ENCODE results near the gene SERPINB7.

The SERPINB7 gene

DNA sequence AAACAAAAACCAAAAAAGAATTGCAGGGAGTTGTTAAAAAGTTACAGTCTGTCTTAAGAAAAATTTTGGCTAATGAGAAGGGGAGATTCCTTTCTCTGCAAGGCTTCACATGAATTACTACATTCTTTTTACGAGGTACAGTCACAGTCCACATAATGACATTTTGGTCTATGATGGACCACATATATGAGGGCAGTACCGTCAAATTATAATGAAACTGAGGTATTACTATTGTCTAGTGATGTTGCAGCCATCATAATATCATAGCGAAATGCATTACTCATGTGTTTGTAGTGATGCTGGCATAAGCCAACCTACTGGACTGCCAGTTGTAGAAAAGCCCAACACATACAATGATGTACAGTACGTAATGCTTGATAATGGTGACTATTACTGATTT is 12.5 kb downstream of the SERPINB7 start:
- no peak for DNase-seq (ENCODE audit: low read depth, low spot score)

- DNase-seq (ENCODE audit: low read depth, low spot score): peak; percentile 1
Measured at GRCh38 chr18:63788447-63789096, 13.4 kb downstream of the SERPINB7 start.

GRCh38 chr18:63789327-63789726 is 14.1 kb downstream of the SERPINB7 start:
- no peak for DNase-seq (ENCODE audit: low read depth, low spot score)

GRCh38 chr18:63795606-63796005 is 20.4 kb downstream of the SERPINB7 start:
- no peak for DNase-seq (ENCODE audit: low read depth, low spot score)

DNA sequence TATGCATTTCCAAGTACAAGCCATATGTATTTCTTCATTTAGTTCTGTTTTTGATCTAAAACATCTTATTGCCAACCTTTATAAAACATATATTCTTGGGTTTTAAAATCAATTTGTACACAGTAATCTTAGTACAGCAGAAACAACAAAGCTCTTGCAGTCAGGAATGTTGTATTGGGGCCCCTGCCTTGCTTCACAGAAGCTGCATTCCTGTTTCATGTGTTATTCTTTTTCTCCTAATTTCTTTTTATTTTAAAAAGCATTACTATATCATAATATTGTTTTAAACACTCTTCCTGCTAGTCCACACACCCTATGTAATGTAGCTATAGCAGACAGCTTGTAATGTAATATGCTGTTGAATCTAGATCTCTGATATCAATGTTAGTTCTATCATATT is 24.0 kb downstream of the SERPINB7 start:
- DNase-seq (ENCODE audit: low read depth, low spot score): no peak

DNA sequence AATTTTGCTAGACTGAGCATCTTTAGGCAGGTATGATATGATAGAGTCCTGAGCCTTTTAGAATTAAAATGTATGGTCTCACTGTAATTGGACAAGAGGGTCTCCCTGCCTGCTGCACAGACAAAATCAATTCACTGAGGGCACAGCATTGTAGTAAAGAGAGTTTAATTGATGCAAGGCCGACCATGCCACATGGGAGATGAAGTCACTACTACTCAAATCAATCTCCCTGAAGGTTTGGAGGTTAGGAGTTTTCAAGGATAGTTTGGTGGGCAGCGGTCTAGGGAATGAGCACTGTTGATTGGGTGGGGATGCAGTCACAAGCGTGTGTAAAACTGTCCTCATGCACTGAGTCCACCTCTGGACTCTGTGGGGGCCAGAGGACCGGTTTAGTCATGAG is 26.1 kb downstream of the SERPINB7 start:
- DNase-seq (ENCODE audit: low read depth, low spot score): no peak

DNA sequence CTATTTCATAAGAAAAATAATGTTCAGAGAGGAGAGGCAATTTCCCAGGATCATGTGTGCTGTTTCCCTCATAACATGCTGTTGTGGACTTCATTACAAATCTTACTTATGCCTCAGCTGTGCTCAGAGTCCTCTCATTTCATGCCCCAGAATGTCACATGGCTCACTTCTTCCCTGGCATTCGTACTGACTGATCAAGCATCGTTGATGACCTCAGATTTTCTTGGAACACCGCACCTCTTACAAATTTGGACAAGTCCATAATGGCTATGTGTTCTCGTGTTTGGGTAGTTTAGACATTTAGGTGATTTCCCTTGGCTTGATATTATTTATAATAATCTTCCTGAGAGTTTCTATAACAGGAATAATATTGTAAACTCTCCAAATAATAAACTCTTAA is 32.9 kb downstream of the SERPINB7 start:
- DNase-seq (ENCODE audit: low read depth, low spot score): no peak

GRCh38 chr18:63817441-63818051 is 42.3 kb downstream of the SERPINB7 start:
- DNase-seq (ENCODE audit: low read depth, low spot score): no peak

GRCh38 chr18:63818212-63818611 is 43.0 kb downstream of the SERPINB7 start:
- no peak for DNase-seq (ENCODE audit: low read depth, low spot score)

DNA sequence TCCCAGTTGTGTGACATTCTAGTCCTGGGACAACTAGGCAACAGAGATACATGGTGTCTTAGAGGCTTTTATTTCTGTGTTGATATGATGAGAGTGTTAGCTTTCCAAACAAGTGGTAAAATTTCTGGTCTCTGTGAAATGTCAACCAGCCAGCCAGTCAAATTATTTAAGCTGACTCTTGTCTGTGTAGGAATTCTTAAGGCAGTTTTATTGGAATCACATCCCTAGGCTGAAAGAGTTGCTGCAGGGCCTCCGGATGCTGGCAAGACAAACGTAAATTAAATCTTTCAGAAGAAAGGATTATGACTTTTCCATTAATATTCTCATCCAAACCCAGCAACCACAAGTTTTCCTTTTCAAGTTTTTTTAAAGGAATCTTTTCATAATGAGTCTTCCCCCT is 44.6 kb downstream of the SERPINB7 start:
- no peak for DNase-seq (ENCODE audit: low read depth, low spot score)

GRCh38 chr18:63820694-63821093 is 45.5 kb downstream of the SERPINB7 start:
- no peak for DNase-seq (ENCODE audit: low read depth, low spot score)

DNA sequence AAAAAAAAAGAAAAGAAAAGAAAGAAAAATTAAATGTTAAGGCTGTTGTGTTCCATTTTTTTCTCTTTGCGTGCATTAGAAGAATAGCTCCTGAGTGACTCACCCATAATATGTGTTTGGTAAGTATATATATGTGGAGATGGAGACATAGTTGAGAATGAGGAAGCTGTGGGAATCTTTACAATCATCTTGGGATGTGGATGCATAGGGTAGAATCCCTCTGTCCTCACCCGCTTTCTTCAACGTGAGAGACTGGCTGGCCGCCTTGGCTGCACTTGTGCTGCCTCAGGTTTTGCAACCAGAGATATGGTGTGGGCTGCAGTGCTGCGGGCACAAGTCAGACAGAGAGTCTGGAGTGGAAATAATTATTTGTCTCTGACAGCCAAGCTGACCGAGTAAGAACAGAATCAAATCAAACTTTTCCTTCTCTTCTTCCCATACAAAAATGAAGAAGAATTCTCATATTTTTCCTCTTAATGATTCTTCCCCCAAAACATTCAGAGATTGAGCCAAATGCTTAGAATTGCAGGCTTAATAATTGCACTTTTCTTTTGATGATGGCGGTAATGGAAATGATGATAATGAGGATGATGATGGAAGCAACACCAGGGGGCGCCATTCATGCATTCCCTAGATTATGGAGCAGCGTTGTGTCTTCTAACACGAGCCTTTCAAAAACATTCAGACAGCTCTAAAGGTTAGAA is 48.5 kb downstream of the SERPINB7 start:
- DNase-seq (ENCODE audit: low read depth, low spot score): no peak

DNA sequence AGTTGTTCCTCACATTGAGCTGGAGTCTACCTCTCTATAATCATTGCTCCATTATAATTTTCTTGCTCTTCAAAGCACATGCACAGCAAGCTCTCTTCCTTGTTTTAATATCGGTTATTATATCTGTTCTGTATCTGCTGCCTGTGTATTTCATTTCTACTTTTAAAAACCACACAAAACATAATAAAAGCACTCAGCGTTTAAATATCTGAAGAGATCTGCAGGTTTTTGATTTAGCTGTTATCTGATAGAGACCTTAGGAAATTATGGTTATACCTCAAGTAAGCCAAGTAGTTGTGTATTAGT is 49.0 kb downstream of the SERPINB7 start:
- no peak for DNase-seq (ENCODE audit: low read depth, low spot score)

GRCh38 chr18:63828120-63828519 is 52.9 kb downstream of the SERPINB7 start:
- no peak for DNase-seq (ENCODE audit: low read depth, low spot score)

- no peak for DNase-seq (ENCODE audit: low read depth, low spot score)
Measured at GRCh38 chr18:63828656-63829055, 53.4 kb downstream of the SERPINB7 start.

DNA sequence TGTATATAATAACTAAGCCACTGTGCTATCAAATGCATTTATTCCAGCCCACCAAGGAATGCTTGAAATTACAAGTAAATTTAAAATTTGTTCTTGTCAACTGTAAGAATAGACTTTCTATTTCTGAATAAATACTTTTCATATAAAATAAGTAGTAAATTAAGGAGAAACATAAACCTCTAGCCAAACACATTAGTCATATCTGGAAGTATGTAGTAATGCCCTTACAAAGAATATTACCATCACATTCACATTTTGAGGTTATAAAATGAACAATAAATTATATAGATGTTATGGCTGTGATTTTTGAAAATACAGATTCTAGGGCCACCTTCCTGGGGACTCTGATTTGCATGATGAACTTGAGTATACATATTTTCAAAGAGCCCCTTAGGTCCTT is 54.7 kb downstream of the SERPINB7 start:
- DNase-seq (ENCODE audit: low read depth, low spot score): no peak

- no peak for DNase-seq (ENCODE audit: low read depth, low spot score)
Measured at GRCh38 chr18:63831080-63831788, 56.0 kb downstream of the SERPINB7 start.

- no peak for DNase-seq (ENCODE audit: low read depth, low spot score)
Measured at GRCh38 chr18:63832470-63832869, 57.3 kb downstream of the SERPINB7 start.

DNA sequence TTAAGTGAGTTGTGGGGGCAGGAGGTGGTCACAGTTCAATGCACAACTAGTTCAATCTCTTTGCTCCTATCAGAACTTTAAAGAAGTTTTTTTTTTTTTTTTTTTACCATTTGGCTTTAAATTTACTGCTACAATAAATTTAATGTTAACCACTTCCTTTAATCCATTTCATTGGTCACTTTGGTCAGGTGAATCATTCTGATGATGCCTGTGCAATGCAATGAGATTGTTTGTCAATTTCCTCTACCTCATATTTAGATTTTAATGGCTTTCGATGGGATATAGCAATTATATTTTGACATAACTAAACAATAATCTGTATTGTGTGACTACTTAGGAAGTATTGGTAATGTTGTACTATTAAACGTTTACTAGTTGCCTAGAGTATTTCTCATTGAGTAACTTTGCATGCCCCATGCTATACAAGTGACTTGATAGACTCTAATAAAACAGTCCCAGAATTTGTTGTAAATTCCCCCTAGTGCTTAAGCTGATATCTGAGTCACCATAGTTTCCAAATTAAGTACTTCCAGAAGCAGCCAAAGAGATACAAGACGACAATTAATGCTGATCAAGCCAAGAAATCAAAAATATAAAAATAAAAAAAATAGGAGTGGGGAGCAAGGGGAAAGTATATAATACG is 59.4 kb downstream of the SERPINB7 start:
- DNase-seq (ENCODE audit: low read depth, low spot score): no peak

DNA sequence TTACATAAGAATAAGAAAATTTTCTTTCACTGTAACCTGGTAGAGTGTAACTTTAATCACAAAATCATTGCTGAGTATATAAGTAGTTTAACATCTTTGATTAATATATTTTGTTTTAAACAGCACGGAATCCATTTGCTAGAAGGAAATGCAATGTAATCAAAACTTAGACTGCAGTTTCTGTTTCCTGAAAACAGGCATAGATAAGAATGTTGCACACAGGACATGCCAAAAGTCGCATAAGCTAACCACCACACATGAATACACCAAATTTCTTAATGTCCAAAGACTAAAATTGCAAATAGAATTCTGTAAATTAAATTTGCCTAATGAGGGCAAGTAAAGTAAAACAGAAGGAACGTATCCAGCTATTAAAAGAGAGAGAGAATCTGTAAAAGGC is 61.2 kb downstream of the SERPINB7 start:
- DNase-seq (ENCODE audit: low read depth, low spot score): no peak

DNA sequence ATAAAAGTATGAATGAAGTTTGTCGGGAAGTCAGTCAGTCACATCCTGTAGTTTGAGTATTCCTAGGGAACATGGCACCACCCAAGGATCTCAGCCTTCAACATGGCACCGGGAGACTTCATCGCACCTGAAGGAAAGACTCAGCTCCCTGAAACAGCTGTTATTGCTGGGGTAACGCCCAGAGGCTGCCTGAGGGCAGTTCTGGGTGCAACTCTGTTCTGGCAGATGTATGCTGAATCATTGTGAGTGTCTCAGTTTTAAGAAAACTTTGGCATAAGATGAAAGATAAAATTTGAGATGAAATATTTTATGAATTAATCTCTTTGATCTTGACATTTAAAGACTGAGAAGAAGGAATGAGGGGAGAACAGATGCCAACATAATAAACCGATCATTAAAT is 62.4 kb downstream of the SERPINB7 start:
- no peak for DNase-seq (ENCODE audit: low read depth, low spot score)

DNA sequence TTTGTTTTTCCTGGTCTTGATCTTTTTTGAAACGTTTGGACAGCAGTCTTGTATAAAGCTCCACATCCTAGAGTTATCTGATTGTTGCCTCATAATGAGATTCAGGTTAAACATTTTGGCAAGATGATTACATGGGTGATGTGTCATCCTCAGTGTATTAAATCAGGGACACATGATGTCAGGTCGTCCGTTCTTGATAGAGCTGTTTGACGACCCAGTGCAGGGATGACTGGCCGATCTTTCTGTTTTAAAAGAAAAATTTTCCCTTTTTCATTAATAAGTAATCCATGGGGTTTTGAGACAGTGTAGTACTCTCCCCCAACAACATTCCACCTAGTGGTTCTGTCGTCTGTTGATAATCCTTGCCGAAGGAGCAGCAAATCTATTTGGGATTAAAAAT is 67.8 kb downstream of the SERPINB7 start:
- DNase-seq (ENCODE audit: low read depth, low spot score): no peak
